Measurements from ENCODE around the gene MAGI2.

MAGI2 gene

GRCh38 chr7:78762625-78763024 is 690.8 kb downstream of the MAGI2 start:
- Mint-ChIP-seq H3K27me3 (no peaks in the 10 kb centered on the region), H3K36me3 (ENCODE audit: insufficient read depth) (no peaks in the 10 kb centered on the region), H3K9me3 (peaks cover 4 to 5% of the 10 kb centered on the region in 2 donors), H3K27ac (no peak overlapping the region), H3K4me3 (no peak overlapping the region), H3K4me1 (ENCODE audit: low read depth in 2 of 2) (no peaks in the 10 kb centered on the region)
- ATAC-seq (replicated peaks) (no peak), DNase-seq (no peak)

- Mint-ChIP-seq H3K4me1 (ENCODE audit: low read depth in 2 of 2) (no peaks in the 10 kb centered on the region), H3K27ac (no peak overlapping the region), H3K4me3 (no peak overlapping the region), H3K27me3 (no peaks in the 10 kb centered on the region), H3K36me3 (ENCODE audit: insufficient read depth) (no peaks in the 10 kb centered on the region), H3K9me3 (peaks cover 12 to 15% of the 10 kb centered on the region in 2 donors)
- ATAC-seq (replicated peaks) (no peak), DNase-seq (no peak)
Observed at GRCh38 chr7:78760620-78761355, 692.7 kb downstream of the MAGI2 start.

GRCh38 chr7:78752554-78752953 is 700.9 kb downstream of the MAGI2 start:
- Mint-ChIP-seq H3K36me3 (ENCODE audit: insufficient read depth) (no peaks in the 10 kb centered on the region), H3K4me3 (no peak overlapping the region), H3K9me3 (peaks cover 17 to 20% of the 10 kb centered on the region in 2 donors), H3K4me1 (ENCODE audit: low read depth in 2 of 2) (no peaks in the 10 kb centered on the region), H3K27ac (no peak overlapping the region), H3K27me3 (no peaks in the 10 kb centered on the region)
- DNase-seq (no peak), ATAC-seq (replicated peaks) (no peak)

- ATAC-seq (replicated peaks) = no peak
- Mint-ChIP-seq H3K4me1 (ENCODE audit: low read depth in 2 of 2) (no peaks in the 10 kb centered on the region), H3K36me3 (ENCODE audit: insufficient read depth) (no peaks in the 10 kb centered on the region), H3K9me3 (peaks cover 10 to 11% of the 10 kb centered on the region in 2 donors), H3K27ac (no peak overlapping the region), H3K4me3 (no peak overlapping the region), H3K27me3 (no peaks in the 10 kb centered on the region)
- no peak for DNase-seq
Observed at GRCh38 chr7:78751253-78751652, 702.2 kb downstream of the MAGI2 start.

GRCh38 chr7:78749052-78749746 is 704.3 kb downstream of the MAGI2 start:
- Mint-ChIP-seq H3K36me3 (ENCODE audit: insufficient read depth) (peaks cover 4% of the 10 kb centered on the region), H3K4me1 (ENCODE audit: low read depth in 2 of 2) (no peaks in the 10 kb centered on the region), H3K9me3 (peaks cover 14 to 17% of the 10 kb centered on the region in 2 donors), H3K27ac (no peak overlapping the region), H3K4me3 (no peak overlapping the region), H3K27me3 (no peaks in the 10 kb centered on the region)
- ATAC-seq (replicated peaks) (no peak), DNase-seq (no peak)

- H3K4me1 Mint-ChIP-seq (ENCODE audit: low read depth in 2 of 2) = no peaks in the 10 kb centered on the region
- peaks cover 14 to 17% of the 10 kb centered on the region in 2 donors for H3K9me3 Mint-ChIP-seq
- H3K36me3 Mint-ChIP-seq (ENCODE audit: insufficient read depth) = peaks cover 4% of the 10 kb centered on the region
- DNase-seq (no peak), ATAC-seq (replicated peaks) (no peak)
- H3K27me3 Mint-ChIP-seq = no peaks in the 10 kb centered on the region
- no peak overlapping the region for H3K4me3 Mint-ChIP-seq
- H3K27ac Mint-ChIP-seq = no peak overlapping the region
Observed at GRCh38 chr7:78747592-78747991, 705.9 kb downstream of the MAGI2 start.

GRCh38 chr7:78746301-78746700 is 707.2 kb downstream of the MAGI2 start:
- H3K9me3 Mint-ChIP-seq = peaks cover 12 to 17% of the 10 kb centered on the region in 2 donors
- no peaks in the 10 kb centered on the region for H3K27me3 Mint-ChIP-seq
- no peak for DNase-seq
- H3K4me3 Mint-ChIP-seq = no peak overlapping the region
- H3K27ac Mint-ChIP-seq = no peak overlapping the region
- no peaks in the 10 kb centered on the region for H3K4me1 Mint-ChIP-seq (ENCODE audit: low read depth in 2 of 2)
- H3K36me3 Mint-ChIP-seq (ENCODE audit: insufficient read depth) = peaks cover 4% of the 10 kb centered on the region
- ATAC-seq (replicated peaks) = no peak

- DNase-seq (no peak), ATAC-seq (replicated peaks) (no peak)
- Mint-ChIP-seq H3K4me1 (ENCODE audit: low read depth in 2 of 2) (no peaks in the 10 kb centered on the region), H3K4me3 (no peak overlapping the region), H3K9me3 (peaks cover 5 to 7% of the 10 kb centered on the region in 2 donors), H3K27me3 (no peaks in the 10 kb centered on the region), H3K27ac (no peak overlapping the region), H3K36me3 (ENCODE audit: insufficient read depth) (peaks cover 4% of the 10 kb centered on the region)
Observed at GRCh38 chr7:78742694-78743093, 710.8 kb downstream of the MAGI2 start.

GRCh38 chr7:78736548-78736947 is 716.9 kb downstream of the MAGI2 start:
- Mint-ChIP-seq H3K4me1 (ENCODE audit: low read depth in 2 of 2) (no peaks in the 10 kb centered on the region), H3K4me3 (no peak overlapping the region), H3K27me3 (no peaks in the 10 kb centered on the region), H3K36me3 (ENCODE audit: insufficient read depth) (no peaks in the 10 kb centered on the region), H3K9me3 (peaks cover 0 to 2% of the 10 kb centered on the region in 2 donors), H3K27ac (no peak overlapping the region)
- ATAC-seq (replicated peaks) (no peak), DNase-seq (no peak)

- H3K9me3 Mint-ChIP-seq = peaks cover 0 to 2% of the 10 kb centered on the region in 2 donors
- no peak overlapping the region for H3K27ac Mint-ChIP-seq
- no peaks in the 10 kb centered on the region for H3K36me3 Mint-ChIP-seq (ENCODE audit: insufficient read depth)
- ATAC-seq (replicated peaks) (no peak), DNase-seq (no peak)
- no peaks in the 10 kb centered on the region for H3K4me1 Mint-ChIP-seq (ENCODE audit: low read depth in 2 of 2)
- no peak overlapping the region for H3K4me3 Mint-ChIP-seq
- H3K27me3 Mint-ChIP-seq = no peaks in the 10 kb centered on the region
Observed at GRCh38 chr7:78734626-78735025, 718.8 kb downstream of the MAGI2 start.

GRCh38 chr7:78720066-78720465 is 733.4 kb downstream of the MAGI2 start:
- H3K4me1 Mint-ChIP-seq (ENCODE audit: low read depth in 2 of 2) = no peaks in the 10 kb centered on the region
- H3K36me3 Mint-ChIP-seq (ENCODE audit: insufficient read depth) = peaks cover 2% of the 10 kb centered on the region
- H3K9me3 Mint-ChIP-seq = peaks cover 13 to 18% of the 10 kb centered on the region in 2 donors
- ATAC-seq (replicated peaks) (no peak), DNase-seq (no peak)
- no peaks in the 10 kb centered on the region for H3K27me3 Mint-ChIP-seq
- no peak overlapping the region for H3K4me3 Mint-ChIP-seq
- H3K27ac Mint-ChIP-seq = no peak overlapping the region

- H3K36me3 Mint-ChIP-seq (ENCODE audit: insufficient read depth) = peaks cover 2% of the 10 kb centered on the region
- peaks cover 5 to 10% of the 10 kb centered on the region in 2 donors for H3K9me3 Mint-ChIP-seq
- no peaks in the 10 kb centered on the region for H3K27me3 Mint-ChIP-seq
- no peak for ATAC-seq (replicated peaks)
- no peak overlapping the region for H3K27ac Mint-ChIP-seq
- H3K4me3 Mint-ChIP-seq = no peak overlapping the region
- no peaks in the 10 kb centered on the region for H3K4me1 Mint-ChIP-seq (ENCODE audit: low read depth in 2 of 2)
- DNase-seq = no peak
Observed at GRCh38 chr7:78718212-78718611, 735.3 kb downstream of the MAGI2 start.

- H3K27ac Mint-ChIP-seq = no peak overlapping the region
- H3K9me3 Mint-ChIP-seq = peaks cover 5 to 8% of the 10 kb centered on the region in 2 donors
- no peaks in the 10 kb centered on the region for H3K27me3 Mint-ChIP-seq
- H3K4me3 Mint-ChIP-seq = no peak overlapping the region
- H3K4me1 Mint-ChIP-seq (ENCODE audit: low read depth in 2 of 2) = no peaks in the 10 kb centered on the region
- peaks cover 2% of the 10 kb centered on the region for H3K36me3 Mint-ChIP-seq (ENCODE audit: insufficient read depth)
- DNase-seq (no peak), ATAC-seq (replicated peaks) (no peak)
Observed at GRCh38 chr7:78716876-78717275, 736.6 kb downstream of the MAGI2 start.

GRCh38 chr7:78714356-78714755 is 739.1 kb downstream of the MAGI2 start:
- Mint-ChIP-seq H3K27me3 (no peaks in the 10 kb centered on the region), H3K9me3 (peaks cover 5 to 14% of the 10 kb centered on the region in 2 donors)

More at GRCh38 chr7:78714356-78714755, 739.1 kb downstream of the MAGI2 start:
- DNase-seq (no peak), ATAC-seq (replicated peaks) (no peak)
- no peak overlapping the region for H3K27ac Mint-ChIP-seq
- H3K4me3 Mint-ChIP-seq = no peak overlapping the region
- no peaks in the 10 kb centered on the region for H3K4me1 Mint-ChIP-seq (ENCODE audit: low read depth in 2 of 2)
- peaks cover 2% of the 10 kb centered on the region for H3K36me3 Mint-ChIP-seq (ENCODE audit: insufficient read depth)

Data from effector memory CD8-positive, alpha-beta T cell (primary cell).